HepG2 (cell line): Measurements from ENCODE around the gene AKR1C4. TPM values are rescaled to one million over a fixed set of nuclear protein-coding genes. Genes with fewer than 3 reads are reported as not detected.

Source experiments
- ATAC-seq: fragments of 200-7000 bp; cut with Tn5 transposase; 3 replicates; pipeline ENCODE4 v1.9.1; 2020; ENCODE audit warnings: mild to moderate bottlenecking, moderate library complexity
- BruUV-seq: library from RNA; stranded (reverse); fragments of 400-500 nt; replicated peaks from 2 replicates; lab custom pipeline; 2021; lab: Mats Ljungman, UMichigan
- CTCF ChIA-PET: fragments of 300-600 bp; formaldehyde crosslinking; extraction: SDS; loops from one replicate; lab custom pipeline; 2021; ENCODE audit warnings: low total read pairs, inconsistent platforms, low intra/inter-chr PET ratio; lab: Yijun Ruan, JAX
- POLR2A ChIA-PET: fragments of 350-600 bp; sonication (Branson Sonifier 250); formaldehyde crosslinking; loops from one replicate; lab custom pipeline; 2020; ENCODE audit warnings: antibody characterized with exemption, inconsistent platforms; lab: Yijun Ruan, JAX
- DNase-seq: peaks from one replicate; pipeline ENCODE4 v3.0.0-alpha.2; 2015; ENCODE audit warnings: low spot score
- FAIRE-seq: peaks from 3 replicates; lab custom pipeline; 2011; peaks lifted over from hg19 to GRCh38; lab: Jason Lieb, UNC
- H2AFZ ChIP-seq: one replicate; pipeline ENCODE4 v1.6.1; 2011; ENCODE audit warnings: low read length, inconsistent platforms
- H3K27ac ChIP-seq: fragments of 300-600 bp; 3 replicates; pipeline ENCODE4 v1.8.0; 2011; ENCODE audit warnings: mixed run types, mild to moderate bottlenecking, mixed read lengths, low read length, inconsistent platforms; ENCODE audit not compliant: insufficient read depth; ENCODE audit errors: extremely low read length
- H3K27me3 ChIP-seq, 2 experiments: fragments of 200-600 bp in 1 of 2; 2 replicates in 1 of 2; 3 replicates in 1 of 2; pipeline versions ENCODE4 v1.6.0 to v1.8.0; 2011; ENCODE audit warnings: low read length in 2 of 2, mild to moderate bottlenecking in 2 of 2, moderate library complexity in 2 of 2, inconsistent platforms in 1 of 2; ENCODE audit not compliant: insufficient read depth in 2 of 2, control insufficient read depth in 1 of 2
- H3K36me3 ChIP-seq, 2 experiments: fragments of 200-600 bp in 1 of 2; replicated peaks in 1 of 2; 2 replicates in 1 of 2; 3 replicates in 1 of 2; pipeline versions ENCODE4 v1.5.1 to v1.8.0; 2011; ENCODE audit warnings: low read length in 2 of 2, inconsistent platforms in 1 of 2; ENCODE audit not compliant: insufficient read depth in 2 of 2, control insufficient read depth in 1 of 2
- H3K4me1 ChIP-seq: 2 replicates; pipeline ENCODE4 v1.5.1; 2012; ENCODE audit warnings: low read length, inconsistent platforms; ENCODE audit not compliant: insufficient read depth
- H3K4me2 ChIP-seq: 2 replicates; pipeline ENCODE4 v1.6.0; 2011; ENCODE audit warnings: low read depth, low read length, inconsistent platforms
- H3K4me3 ChIP-seq, 3 experiments: fragments of 200-600 bp in 1 of 3; sonication (generic), shearing (Covaris generic) in 1 of 3; replicated peaks in 1 of 3; 2 replicates each; pipeline ENCODE4 v1.5.1; 2011 to 2016; ENCODE audit warnings: low read length in 3 of 3, inconsistent platforms in 2 of 3, low read depth in 2 of 3, mild to moderate bottlenecking in 2 of 3, control low read depth in 1 of 3, mixed read lengths in 1 of 3; ENCODE audit not compliant: insufficient read depth in 1 of 3
- H3K79me2 ChIP-seq: one replicate; pipeline ENCODE4 v1.6.1; 2011; ENCODE audit warnings: low read length, inconsistent platforms; ENCODE audit not compliant: insufficient read depth
- H3K9ac ChIP-seq: 2 replicates; pipeline ENCODE4 v1.6.0; 2011; ENCODE audit warnings: mild to moderate bottlenecking, low read depth, low read length, inconsistent platforms; ENCODE audit not compliant: insufficient read depth
- H3K9me3 ChIP-seq: 2 replicates; pipeline ENCODE4 v1.5.1; 2012; ENCODE audit warnings: mild to moderate bottlenecking, low read length
- H4K20me1 ChIP-seq: 2 replicates; pipeline ENCODE4 v1.6.0; 2011; ENCODE audit warnings: inconsistent platforms, mild to moderate bottlenecking, low read length, moderate library complexity; ENCODE audit not compliant: insufficient read depth
- ATF2 ChIP-seq: sonication (generic); formaldehyde crosslinking; IDR thresholded peaks from 2 replicates; pipeline ENCODE4 v1.4.0; 2020; ENCODE audit warnings: missing genetic modification reagents
- ATM ChIP-seq: fragments of 450-650 bp; IDR thresholded peaks from 2 replicates; pipeline ENCODE4 v1.7.1; 2017; ENCODE audit warnings: mild to moderate bottlenecking, borderline replicate concordance
- BHLHE40 ChIP-seq: IDR thresholded peaks from 2 replicates; pipeline ENCODE4 v1.6.1; 2011; ENCODE audit warnings: low read length, improper control_type of control experiment
- CAMTA2 ChIP-seq: sonication (generic); formaldehyde crosslinking; IDR thresholded peaks from 2 replicates; pipeline ENCODE4 v1.4.0; 2020; ENCODE audit warnings: mild to moderate bottlenecking, missing genetic modification reagents, borderline replicate concordance
- CREBL2 ChIP-seq: sonication (generic); formaldehyde crosslinking; IDR thresholded peaks from 2 replicates; pipeline ENCODE4 v1.8.1; 2023; ENCODE audit warnings: missing genetic modification reagents, mild to moderate bottlenecking, borderline replicate concordance
- GZF1 ChIP-seq: sonication (generic); formaldehyde crosslinking; IDR thresholded peaks from 2 replicates; pipeline ENCODE4 v1.5.1; 2020; ENCODE audit warnings: mild to moderate bottlenecking, missing genetic modification reagents
- KLF15 ChIP-seq: sonication (generic); formaldehyde crosslinking; IDR thresholded peaks from 2 replicates; pipeline ENCODE4 v1.8.1; 2023; ENCODE audit warnings: borderline replicate concordance, mild to moderate bottlenecking, inconsistent platforms, missing genetic modification reagents, mixed read lengths
- MAZ ChIP-seq, 2 experiments: sonication (generic) in 1 of 2; formaldehyde crosslinking in 1 of 2; IDR thresholded peaks; 2 replicates each; pipeline versions ENCODE4 v1.5.0 to v1.6.1; 2012 to 2020; ENCODE audit warnings: low read depth in 2 of 2, mild to moderate bottlenecking in 2 of 2, borderline replicate concordance in 1 of 2, improper control_type of control experiment in 1 of 2, low read length in 1 of 2, missing genetic modification reagents in 1 of 2, moderate library complexity in 1 of 2
- MBNL3 ChIP-seq: fragments of 250-450 bp; sonication (Bioruptor Pico); conservative IDR thresholded peaks from 2 replicates; pipeline ENCODE4 v1.8.0; 2022; ENCODE audit warnings: mild to moderate bottlenecking, inconsistent platforms
- SALL2 ChIP-seq: sonication (generic); formaldehyde crosslinking; IDR thresholded peaks from 2 replicates; pipeline ENCODE4 v1.8.1; 2023; ENCODE audit warnings: mild to moderate bottlenecking, missing genetic modification reagents, inconsistent platforms
- ZNF513 ChIP-seq: sonication (generic); formaldehyde crosslinking; conservative IDR thresholded peaks from 2 replicates; pipeline ENCODE4 v1.5.0; 2020; ENCODE audit warnings: missing genetic modification reagents
- ZNF652 ChIP-seq: IDR thresholded peaks from 2 replicates; pipeline ENCODE4 v1.6.1; 2016; ENCODE audit warnings: low read depth, borderline replicate concordance
- ZNF672 ChIP-seq: sonication (generic); formaldehyde crosslinking; IDR thresholded peaks from 2 replicates; pipeline ENCODE4 v1.8.1; 2022; ENCODE audit warnings: missing genetic modification reagents
- WGBS: methylation state at CpG from one replicate; pipeline ENCODE4 v1.1.6; 2017; ENCODE audit warnings: low lambda C conversion rate; 5-methylcytosine and 5-hydroxymethylcytosine counted together
- in situ Hi-C: cut with HindIII; loops from 2 replicates; pipeline ENCODE4 v1.10.0; 2017; ENCODE audit warnings: low pct_unique_long_range_greater_than_20kb; ENCODE audit not compliant: extremely low pct_ligation_motif_present
- intact Hi-C: fragments of 100-400 bp; cut with micrococcal nuclease; formaldehyde crosslinking; loops from one replicate; pipeline ENCODE4 v1.10.0; 2022; ENCODE audit not compliant: unreplicated experiment
- polyA plus RNA-seq, 8 experiments: library from polyadenylated mRNA; depleted of rRNA in 3 of 8; stranded (reverse) in 7 of 8; unstranded in 1 of 8; fragments of >200 nt; fragmentation: Illumina TruSeq in 4 of 8; extraction: Trizol in 4 of 8; gene quantifications; 2 replicates each; pipeline versions ENCODE4 v1.2.1 to v1.2.3, GENCODE V29; 2011 to 2016; ENCODE audit warnings: low read depth in 4 of 8, missing spikeins in 1 of 8, mixed read lengths in 1 of 8; ENCODE audit not compliant: insufficient read depth in 1 of 8
- total RNA-seq, 5 experiments: library from RNA; depleted of rRNA; stranded (reverse); fragments of >200 nt; fragmentation: Illumina TruSeq; extraction: Trizol; gene quantifications; 2 replicates each; pipeline ENCODE4 v1.2.3, GENCODE V29; 2016; ENCODE audit warnings: low read depth in 1 of 5

AKR1C4 gene
- total and polyA plus RNA-seq, 2 of the 13 experiments (the other 11 are each of a cell fraction or from before 2014, with no cell fraction given), result 0.18 to 1.3 TPM

- no peak for TF ChIP-seq SALL2 (CRISPR knock-in tag)
- no peak for TF ChIP-seq BHLHE40
- no peak for TF ChIP-seq ZNF672 (CRISPR knock-in tag)
- no peak for TF ChIP-seq ATM
- no peak for TF ChIP-seq ATF2 (CRISPR knock-in tag)
- TF ChIP-seq, all 625 proteins: peak for 0
These were observed 68.5 kb downstream of the AKR1C4 start (continued) for GRCh38 chr10:5265139-5265538.

- H3K4me3 ChIP-seq, result no peak overlapping the region
- no peak overlapping the region for H3K4me2 ChIP-seq
- H3K9ac ChIP-seq, result no peak overlapping the region
- POLR2A ChIA-PET, result no interaction called here
- 50% methylated on average over 1 of the region's 1 CpG for WGBS
- no peak for TF ChIP-seq MAZ (IDR thresholded peaks at IDR 0.05; ENCODE audit: borderline replicate concordance, low read depth, low read length)
- no peak for TF ChIP-seq MAZ (CRISPR knock-in tag; IDR thresholded peaks at IDR 0.05; ENCODE audit: low read depth)
- TF ChIP-seq MBNL3 (CRISPR knock-in tag), result no peak
- no peak for TF ChIP-seq CREBL2 (CRISPR knock-in tag)
- no peak for TF ChIP-seq ZNF513 (CRISPR knock-in tag)
- TF ChIP-seq GZF1 (CRISPR knock-in tag), result no peak
- no peak for TF ChIP-seq KLF15 (CRISPR knock-in tag)
- TF ChIP-seq CAMTA2 (CRISPR knock-in tag), result no peak
- no peak for TF ChIP-seq ZNF652 (CRISPR knock-in tag)
- TF ChIP-seq, all 625 proteins: peak for 0
- Histone ChIP-seq H3K27ac (no peak overlapping the region), H2AFZ (no peak overlapping the region), H3K4me1 (peaks cover 11% of the 10 kb centered on the region), H3K79me2 (no peaks in the 10 kb centered on the region), H3K9me3 (peaks cover 20% of the 10 kb centered on the region), H3K36me3 (no peaks in the 10 kb centered on the region), H4K20me1 (no peaks in the 10 kb centered on the region), H3K27me3 (no peaks in the 10 kb centered on the region; a peak in 1 of 5 replicates)
- BruUV-seq, result no TSS peak
- DNase-seq (peak; percentile 20), FAIRE-seq (no peak), ATAC-seq (no peak)
- intact Hi-C loops, result no loop called here
- CTCF ChIA-PET, result no interaction called here
- in situ Hi-C loops, result no loop called here
These were observed 69.7 kb downstream of the AKR1C4 start for GRCh38 chr10:5266351-5266750.
